GM18907 (cell line): ENCODE results near the gene ACTC1.
"Not testable (repeated sequence)": the region's sequence is repeated elsewhere in the genome, so short reads cannot be mapped to it uniquely, and the experiment has no call there.

Source experiments
- ATAC-seq: cut with Tn5 transposase; IDR thresholded peaks from one replicate; pipeline ENCODE4 v1.9.1; 2021; ENCODE audit warnings: mild to moderate bottlenecking, moderate library complexity; ENCODE audit not compliant: unreplicated experiment

The ACTC1 gene

DNA sequence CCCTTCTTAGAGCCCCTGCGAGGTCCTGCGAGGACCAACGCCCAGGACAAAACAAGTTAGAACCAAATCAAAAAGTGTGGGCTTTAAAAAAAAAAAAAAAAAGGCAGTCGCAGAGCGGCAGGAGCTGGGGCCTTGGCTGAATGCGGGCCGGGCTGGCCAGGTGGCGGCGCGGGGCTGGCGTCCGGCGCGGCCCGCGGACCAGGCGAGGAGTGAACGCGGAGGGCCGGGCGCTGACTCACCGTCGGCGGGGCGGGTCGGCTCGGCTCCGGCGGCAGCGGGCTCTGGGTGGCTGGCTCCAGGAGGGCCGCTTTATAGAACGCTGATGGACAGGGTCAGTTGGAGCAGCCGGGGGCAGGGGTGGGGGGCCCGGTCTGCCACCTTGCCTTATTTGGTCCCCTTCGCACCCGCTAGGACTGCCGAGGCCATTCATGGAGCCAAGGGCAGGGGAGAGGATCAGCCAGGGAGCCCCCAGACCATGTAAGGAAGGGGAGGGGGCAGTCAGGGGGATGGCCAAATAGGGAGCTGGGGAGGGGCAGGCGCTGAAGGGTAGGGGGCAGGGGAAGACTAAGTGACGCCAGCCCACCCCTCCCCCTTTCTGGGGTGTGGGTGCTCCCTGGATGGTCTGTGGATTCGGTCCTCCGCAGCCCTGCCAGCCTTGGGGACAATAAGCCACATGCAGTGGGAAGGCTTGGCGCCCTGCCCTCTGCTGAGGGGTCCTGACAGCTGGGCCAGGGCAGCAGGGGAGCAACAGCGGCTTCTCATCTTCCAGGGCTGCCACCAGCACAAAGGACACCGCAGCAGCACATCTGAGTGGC is at the start of gene ACTC1:
Gene ACTC1, minus strand, starts transcription at position 283 of the 815 bp plus-strand sequence. CDS start 741 bp downstream, outside the sequence.
- no peak for ATAC-seq

DNA sequence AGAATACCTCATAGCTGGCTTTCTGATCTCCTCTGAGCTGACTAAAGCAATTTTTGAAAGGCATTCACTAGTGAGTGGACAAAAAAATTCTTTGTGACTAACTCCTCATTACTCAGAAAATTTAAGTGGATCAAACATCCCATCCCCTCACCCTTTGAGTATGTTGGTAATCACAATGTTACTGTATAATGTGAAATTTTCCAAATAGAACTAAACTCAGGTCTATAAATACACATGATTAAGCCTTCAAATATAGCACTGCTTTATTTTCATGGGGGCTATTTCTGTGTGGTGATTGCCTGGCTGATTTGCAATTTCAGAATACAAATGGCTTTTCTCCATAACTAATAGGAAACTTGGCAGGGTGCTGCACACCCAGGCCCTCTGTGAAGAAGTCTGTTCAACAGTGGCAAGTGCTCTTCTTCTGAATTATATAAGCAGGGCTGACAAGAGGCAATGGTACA is 45.9 kb upstream of the ACTC1 start:
- no peak for ATAC-seq

DNA sequence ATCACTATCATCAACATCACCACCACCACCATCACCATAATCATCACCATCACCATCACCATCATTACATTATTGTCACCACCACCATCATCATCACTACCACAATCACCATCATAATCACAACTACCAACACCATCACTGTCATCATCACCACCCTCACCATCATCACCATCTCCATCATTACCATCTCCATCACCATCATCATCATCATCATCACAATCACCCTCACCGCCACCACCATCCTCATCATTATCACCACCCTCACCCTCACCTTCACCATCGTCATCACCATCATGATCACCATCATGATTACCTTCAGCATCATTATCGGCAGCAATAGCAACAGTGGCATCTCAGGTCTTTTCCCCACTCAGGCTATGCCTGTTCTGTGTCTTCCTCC is 42.9 kb upstream of the ACTC1 start:
- no peak for ATAC-seq

DNA sequence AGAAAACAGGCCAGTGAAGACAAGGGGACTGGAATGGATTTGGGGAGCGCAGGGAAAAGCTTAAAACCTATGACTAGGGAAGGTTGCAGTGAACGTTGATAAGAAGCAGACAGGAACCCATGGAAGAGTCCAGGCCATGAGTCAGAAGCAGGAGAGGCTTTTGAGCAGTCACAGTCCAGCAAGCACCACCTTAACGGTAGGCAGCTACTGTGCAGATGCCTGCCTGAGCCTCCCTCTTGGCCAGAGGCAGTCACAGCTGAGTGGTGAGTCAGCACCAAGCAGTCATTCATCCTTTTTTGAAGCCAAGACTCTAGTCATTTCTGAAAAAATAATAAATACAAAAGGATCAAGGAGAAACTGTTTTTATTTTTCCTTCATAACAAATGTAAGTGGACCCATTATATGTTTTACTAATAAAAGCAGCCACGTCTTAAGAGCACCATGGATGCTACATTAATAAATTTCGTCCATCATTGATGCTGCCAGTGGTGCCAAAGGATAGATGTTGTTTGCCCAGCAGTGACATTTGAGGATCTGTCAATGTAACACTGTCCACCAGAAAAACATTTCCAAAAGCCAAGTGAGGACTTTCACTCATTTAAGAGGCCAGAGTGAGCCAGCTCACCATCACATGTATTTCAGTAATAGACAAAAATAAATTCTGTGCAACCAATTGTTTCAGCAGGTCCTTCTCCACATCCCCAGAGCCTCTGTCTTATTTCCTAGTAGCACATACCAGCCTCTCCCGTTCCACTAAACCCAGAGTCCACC is 42.1 kb upstream of the ACTC1 start:
- ATAC-seq, result no peak

DNA sequence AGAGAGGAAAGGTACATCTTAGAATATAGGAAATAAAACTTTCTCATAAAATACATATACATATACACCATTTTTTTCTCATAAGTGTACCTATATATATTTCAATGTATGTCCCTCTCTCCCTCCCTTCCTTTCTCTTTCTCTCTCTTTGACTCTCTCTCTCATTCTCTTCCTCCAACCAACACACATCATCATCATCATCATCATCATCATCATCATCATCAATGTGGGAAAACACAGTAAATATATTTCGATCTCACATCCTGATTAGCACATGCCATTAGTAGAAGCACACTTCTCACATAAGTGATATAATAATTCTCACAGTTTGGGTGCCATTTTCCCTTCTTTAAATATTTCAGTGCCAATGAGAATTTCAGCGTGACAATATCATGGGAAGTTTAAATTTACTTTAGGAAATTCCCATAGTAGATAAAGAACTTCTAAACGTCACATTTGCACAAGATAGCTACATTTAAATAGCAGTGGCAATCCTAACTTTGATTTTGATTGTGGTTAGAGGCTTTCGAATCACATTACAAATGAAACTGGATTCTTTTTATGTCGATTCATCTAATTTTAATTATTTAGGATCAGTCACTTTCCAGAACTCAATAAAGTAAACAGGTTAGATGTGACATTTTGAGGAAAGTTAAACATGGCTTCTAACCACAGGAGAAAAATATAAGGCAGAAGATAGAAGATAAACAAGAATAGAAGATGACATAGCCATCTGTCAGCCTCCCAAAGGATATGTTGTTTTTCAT is 33.0 kb upstream of the ACTC1 start:
- ATAC-seq, result no peak

DNA sequence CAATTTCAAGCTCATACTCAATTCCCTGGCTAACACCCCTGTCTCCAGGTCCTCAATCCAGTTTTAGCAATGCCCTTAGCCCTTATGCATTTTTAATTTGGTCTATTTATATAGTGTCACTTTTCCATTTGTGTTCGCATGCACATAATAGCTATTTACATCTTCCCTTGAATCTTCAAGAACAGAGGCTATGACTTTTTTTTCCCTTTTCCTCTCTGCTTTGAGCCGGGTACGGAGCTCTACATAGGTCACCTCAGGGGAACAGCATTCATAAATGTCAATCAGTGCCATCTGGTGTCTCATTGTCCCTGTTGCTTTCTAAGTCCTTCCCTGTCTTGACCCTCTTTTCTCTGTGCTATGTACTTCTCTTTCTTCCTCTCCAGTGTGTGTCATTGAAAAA is 26.5 kb upstream of the ACTC1 start:
- ATAC-seq, result no peak

DNA sequence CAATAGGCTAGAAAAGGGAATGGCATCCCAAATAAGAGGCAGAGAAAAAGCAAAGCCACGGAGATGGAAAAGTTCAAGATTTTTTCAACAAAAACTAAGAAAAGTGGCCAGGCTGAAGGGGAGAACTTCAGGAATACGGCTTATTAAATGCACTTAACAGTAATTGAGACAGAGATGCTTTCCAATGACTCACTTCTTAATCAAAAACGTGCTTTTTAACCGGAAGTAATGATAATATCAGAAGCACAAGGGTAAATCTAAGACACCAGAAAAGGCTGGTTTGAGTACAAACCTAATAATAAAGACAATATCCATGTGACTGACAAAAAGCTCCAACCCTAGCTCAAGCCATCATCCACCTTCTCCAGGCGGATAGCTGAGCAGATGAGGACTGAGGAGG is 24.8 kb upstream of the ACTC1 start:
- no peak for ATAC-seq

DNA sequence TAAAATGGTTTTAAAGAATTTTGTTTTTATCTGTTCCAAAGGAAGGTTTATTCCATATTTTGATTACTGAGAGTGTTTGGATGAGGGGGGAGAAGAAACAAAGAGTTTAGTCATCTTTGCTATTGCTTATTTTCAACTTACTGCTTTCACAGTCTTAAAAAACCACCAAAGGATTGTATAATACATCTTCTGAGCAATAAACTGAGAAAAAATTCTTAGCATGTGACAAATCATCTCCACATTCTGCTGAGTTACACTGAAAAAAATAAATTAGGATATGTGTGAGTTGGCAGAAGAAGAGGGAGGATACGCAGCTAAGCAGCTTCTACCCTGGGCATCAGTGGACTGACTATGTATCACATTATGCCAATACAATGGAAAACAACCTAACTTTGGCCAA is 23.2 kb upstream of the ACTC1 start:
- no peak for ATAC-seq

DNA sequence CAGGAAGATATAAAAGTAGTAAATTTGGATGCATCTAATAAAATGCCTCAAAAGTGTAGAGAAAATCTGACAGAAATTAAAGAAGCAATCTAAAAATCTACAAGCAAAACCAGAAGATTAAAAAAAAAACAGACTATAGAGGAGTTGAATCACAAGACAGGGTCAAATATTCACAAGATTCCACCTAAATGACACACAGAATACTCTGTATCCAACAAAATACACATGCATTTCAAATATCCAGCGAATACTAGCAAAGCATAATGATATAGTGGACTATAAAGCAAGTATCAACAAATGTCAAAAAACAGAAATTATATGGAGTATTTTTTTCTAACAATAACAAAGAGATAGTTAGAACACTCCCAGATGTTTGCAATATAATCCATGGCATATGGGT is 20.5 kb upstream of the ACTC1 start:
- ATAC-seq, result no peak

DNA sequence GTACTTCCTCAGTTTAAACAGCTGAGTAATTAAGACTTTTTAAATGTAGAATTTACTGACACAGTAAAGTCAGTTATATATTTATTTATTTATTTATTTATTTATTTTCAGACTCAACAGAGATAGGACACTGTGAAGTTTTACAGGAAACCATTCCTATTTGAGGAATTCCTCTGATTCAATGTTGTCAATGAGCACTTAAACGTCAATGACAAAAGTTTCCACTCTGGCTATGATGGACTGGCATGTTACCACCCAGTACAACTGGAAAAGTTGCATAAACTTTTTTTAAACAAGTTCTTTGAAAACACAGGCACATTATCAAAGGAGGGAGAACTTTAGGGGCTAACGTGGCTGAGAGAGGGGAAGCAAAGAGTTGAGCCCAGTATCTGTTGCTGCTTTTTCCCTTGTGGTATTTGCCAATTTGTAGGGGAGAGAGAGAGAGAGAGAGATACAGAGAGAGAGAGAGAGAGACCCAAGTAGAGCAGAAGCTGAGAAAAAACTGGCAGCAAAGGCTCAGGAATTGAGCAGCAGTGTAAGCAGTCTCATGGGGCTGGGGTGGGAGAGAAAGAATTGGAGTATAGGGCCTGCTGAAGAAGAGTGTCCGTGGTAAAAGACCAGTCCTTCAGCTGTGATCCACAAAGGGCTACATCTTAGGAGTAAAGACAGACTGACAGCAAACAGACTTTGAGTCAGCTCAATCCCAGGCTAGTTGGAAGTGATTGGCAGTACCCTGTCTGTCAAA is 18.3 kb upstream of the ACTC1 start:
- ATAC-seq, result no peak

DNA sequence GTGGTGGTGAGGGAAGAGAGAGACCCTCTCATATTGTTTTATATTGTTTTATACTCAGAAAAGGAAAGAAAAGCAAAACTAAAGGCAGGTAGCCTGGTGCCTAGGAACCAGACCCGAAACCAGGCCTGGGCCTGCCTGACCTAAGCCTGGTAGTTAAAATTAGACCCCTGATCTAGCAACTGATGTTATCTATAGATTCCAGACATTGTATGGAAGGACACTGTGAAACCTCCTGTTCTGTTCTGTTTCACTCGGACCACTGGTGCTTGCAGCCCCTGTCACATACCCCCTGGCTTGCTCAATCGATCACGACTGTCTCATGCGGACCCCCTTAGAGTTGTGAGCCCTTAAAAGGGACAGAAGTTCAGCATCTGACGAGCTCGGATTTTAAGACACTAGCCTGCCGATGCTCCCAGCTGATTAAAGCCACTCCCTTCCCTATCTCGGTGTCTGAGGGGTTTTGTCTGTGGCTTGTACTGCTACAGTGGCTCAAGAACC is 17.6 kb upstream of the ACTC1 start:
- ATAC-seq, result not testable (repeated sequence)

DNA sequence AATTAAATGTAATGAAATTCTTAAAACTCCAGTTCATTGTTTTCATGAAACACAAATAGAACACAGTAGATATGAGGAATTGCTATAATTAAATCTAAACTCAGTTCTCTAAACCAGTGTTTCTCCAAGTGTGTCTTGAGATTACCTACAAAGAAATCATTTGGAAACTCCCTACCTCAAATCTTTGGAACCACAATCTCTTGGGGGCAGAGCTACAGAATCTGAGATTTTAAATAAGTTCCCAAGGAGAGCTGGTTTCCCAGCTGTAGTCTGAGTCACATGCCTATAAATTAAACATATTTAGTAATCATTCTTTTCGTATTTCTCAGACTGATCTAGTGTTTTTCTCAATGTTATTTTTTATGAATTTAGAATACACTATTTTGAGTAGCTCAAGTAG is 17.0 kb upstream of the ACTC1 start:
- no peak for ATAC-seq

DNA sequence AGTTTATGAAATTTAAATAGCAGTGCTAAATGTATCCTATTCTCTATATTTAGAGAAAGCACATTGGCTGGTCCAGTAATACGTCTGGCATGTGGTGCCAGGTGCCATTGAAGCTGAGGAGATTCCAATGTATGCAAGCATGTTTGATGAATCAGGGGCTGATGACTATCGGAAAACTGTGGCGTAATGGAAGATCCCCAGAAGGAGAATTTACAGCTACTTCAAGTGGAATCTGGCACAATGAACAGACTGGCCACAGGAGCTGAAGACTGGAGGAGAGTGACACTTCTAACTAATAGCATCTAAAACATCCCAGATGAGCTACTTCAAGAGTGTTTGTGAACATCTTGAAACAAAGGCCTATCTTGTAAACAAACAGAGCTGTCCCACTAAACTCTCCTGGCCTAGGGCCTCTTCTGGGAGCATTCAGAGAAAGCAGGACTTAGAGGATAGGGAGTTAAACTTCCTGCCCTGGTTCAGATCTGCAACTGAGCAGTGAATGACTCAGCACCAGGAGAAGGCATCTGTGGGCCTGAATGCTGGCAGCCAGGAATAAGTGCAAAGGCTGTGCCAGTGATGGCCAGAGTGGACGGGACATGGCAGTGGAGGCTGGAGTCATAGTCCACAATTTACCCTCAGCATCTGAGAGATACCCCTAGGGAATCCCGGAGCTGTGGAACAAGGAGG is 15.2 kb upstream of the ACTC1 start:
- no peak for ATAC-seq

DNA sequence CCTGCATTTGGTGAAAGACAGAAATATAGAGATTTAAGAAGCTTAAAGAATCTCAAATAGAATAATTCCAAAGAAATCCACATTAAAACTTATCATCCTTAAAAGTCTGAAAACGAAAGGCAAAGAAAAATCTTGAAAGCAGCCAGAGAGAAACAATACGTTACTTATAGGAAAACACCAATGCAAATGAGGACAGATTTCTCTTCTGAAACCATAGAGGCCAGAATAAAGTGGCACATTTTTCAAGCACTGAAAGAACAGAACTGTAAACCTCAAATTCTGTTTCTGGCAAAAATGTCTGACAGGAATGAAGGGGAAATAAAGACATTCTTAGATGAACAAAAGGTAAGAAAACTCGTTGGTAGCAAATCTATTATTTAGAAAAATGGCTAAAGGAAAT is 13.8 kb upstream of the ACTC1 start:
- no peak for ATAC-seq

DNA sequence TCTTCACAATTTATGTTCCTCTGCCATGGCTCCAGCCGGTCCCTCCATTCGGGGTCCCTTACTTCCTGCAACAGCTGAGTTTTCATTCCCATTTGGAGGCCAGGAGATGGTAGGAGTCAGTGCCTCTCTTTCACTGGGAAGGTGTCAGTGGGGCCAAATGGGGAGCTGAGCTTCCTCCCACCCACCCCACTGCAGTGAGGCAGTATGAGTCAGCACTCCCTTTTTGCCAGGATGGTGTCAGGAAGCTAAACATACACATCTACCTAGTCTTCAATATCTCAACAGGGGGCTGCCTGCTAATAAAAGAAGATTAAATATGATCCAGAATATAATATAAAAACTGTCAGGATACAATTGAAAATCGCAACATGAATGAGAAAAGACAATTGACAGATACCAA is 12.7 kb upstream of the ACTC1 start:
- ATAC-seq, result no peak

DNA sequence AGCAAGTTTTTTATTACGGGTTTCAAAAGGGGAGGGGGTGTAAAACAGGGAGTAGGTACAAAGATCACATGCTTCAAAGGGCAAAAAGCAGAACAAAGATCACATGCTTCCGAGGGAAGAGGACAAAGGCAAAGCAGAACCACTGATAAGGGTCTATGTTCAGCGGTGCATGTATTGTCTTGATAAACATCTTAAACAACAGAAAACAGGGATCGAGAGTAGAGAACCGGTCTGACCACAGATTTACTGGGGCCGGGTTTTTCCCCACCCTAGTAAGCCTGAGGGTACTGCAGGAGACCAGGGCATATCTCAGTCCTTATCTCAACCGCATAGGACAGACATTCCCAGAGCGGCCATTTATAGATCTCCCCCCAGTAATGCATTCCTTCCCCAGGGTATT is 11.9 kb upstream of the ACTC1 start:
- not testable (repeated sequence) for ATAC-seq

DNA sequence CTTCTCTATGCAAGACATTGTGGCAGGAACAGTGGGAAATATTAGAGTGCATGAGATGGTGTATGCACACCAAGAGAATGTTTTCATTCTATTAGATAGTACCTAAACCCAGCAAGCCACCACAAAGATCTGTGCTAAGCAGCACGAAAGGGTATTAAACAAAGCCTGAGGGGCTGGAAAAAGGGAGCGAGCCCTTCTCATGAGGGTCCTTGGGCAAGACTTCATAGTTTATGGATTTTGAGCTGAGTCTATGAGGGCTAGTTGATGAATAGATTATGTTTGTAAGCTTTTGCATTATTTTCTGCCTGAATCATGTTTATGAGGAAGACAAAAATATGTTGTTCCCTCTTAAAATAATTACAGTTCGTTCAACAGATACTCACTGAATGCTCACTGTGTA is 9.4 kb upstream of the ACTC1 start:
- ATAC-seq, result no peak

DNA sequence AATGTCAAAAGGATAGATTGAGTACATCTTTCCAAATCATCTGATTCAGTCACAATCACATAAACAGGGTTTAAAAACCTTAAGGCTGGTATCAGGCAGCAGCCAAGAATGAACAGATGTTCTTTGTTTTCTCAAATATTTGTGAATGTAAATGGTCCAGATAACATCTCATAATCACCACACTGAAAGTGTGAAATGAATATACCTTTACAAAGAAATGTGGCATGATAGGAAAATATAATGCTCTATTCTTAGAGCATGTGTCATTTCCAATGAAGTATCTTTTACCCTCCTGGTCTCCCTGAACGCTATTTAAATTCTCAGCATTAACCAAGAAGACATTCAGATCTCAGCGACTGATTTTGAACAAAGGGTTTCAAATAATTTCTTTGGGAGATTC is 8.8 kb upstream of the ACTC1 start:
- no peak for ATAC-seq

DNA sequence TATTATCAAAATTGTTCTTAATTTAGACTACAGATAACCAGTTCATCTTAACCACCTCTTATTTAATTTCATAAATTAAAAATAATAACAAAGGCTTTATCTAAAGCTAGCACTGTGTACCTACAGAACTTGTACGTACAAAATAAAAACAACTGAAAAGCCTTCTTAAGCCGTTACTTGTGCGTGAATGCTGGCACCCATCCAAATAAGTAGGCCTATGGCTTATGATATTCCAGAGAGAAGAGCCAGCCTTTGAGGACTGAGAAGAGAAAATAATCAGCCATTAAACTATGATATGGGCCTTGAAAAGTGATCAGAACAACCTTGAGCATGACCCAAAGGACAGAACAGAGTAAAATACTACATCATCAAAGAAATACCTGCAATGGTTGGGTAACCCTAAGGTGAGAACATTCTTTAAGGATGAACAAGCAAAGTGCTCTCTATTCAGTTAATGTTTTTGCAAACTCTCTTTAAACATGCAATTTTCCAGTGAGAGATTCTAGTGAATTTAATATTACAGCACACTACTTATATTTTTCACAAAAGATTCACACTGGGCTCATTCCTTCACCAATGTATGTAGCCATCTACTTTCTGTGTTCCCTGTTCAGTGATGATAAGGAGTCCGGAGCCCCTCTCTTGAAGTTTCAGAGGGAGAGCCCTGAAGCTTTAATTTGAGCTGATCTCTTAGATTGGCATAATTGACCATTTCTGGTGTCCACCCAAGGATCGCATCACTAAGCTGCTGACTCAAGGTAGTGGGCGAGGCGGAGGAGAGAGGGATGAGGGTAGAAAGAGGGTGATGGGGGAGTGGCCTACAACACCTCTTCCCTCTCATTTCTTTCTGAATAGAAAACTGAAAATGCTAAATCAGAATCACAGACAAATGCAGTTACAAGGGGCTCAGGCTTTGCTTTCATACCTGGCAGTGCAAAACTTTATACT is 7.7 kb upstream of the ACTC1 start:
- ATAC-seq, result no peak
